HepG2 (cell line): ENCODE measurements around the gene BEST2. TPM values are rescaled to one million over a fixed set of nuclear protein-coding genes. Genes with fewer than 3 reads are reported as not detected.

Experiments used
- ARID2 ChIP-seq: sonication (generic); formaldehyde crosslinking; IDR thresholded peaks from 2 replicates; pipeline ENCODE4 v1.8.1; 2022; ENCODE audit warnings: mild to moderate bottlenecking, missing genetic modification reagents, borderline replicate concordance
- CCDC6 ChIP-seq: sonication (generic); formaldehyde crosslinking; IDR thresholded peaks from 2 replicates; pipeline ENCODE4 v1.8.1; 2022; ENCODE audit warnings: mild to moderate bottlenecking, missing genetic modification reagents, moderate library complexity
- ETV5 ChIP-seq: IDR thresholded peaks from 2 replicates; pipeline ENCODE4 v1.6.1; 2018; ENCODE audit warnings: missing biosample characterization, missing genetic modification reagents, inconsistent platforms, borderline replicate concordance
- FOXC1 ChIP-seq: sonication (generic); formaldehyde crosslinking; IDR thresholded peaks from 2 replicates; pipeline ENCODE4 v1.8.0; 2022; ENCODE audit warnings: mild to moderate bottlenecking, missing genetic modification reagents, borderline replicate concordance
- GABPA ChIP-seq, 2 experiments: IDR thresholded peaks; 2 replicates each; pipeline ENCODE4 v1.6.1; 2011 to 2016; ENCODE audit warnings: low read depth in 2 of 2, low read length in 1 of 2, missing biosample characterization in 1 of 2, missing genetic modification characterization in 1 of 2
- GMEB2 ChIP-seq: IDR thresholded peaks from 2 replicates; pipeline ENCODE4 v1.6.1; 2016; ENCODE audit warnings: missing biosample characterization, missing genetic modification reagents, low read depth
- GTF3A ChIP-seq: sonication (generic); formaldehyde crosslinking; conservative IDR thresholded peaks from 2 replicates; pipeline ENCODE4 v1.4.0; 2020; ENCODE audit warnings: mild to moderate bottlenecking, missing genetic modification reagents
- HNF4G ChIP-seq, 2 experiments: sonication (generic) in 1 of 2; formaldehyde crosslinking in 1 of 2; IDR thresholded peaks; 2 replicates each; pipeline versions ENCODE4 v1.4.0 to v1.6.1; 2011 to 2020; ENCODE audit warnings: borderline replicate concordance in 2 of 2, low read depth in 2 of 2, mild to moderate bottlenecking in 2 of 2, low read length in 1 of 2, missing genetic modification reagents in 1 of 2, moderate library complexity in 1 of 2
- MAFG ChIP-seq: sonication (generic); formaldehyde crosslinking; IDR thresholded peaks from 2 replicates; pipeline ENCODE4 v1.5.1; 2020; ENCODE audit warnings: mild to moderate bottlenecking, missing genetic modification reagents
- MTA1 ChIP-seq: sonication (generic); formaldehyde crosslinking; IDR thresholded peaks from 2 replicates; pipeline ENCODE4 v1.4.0; 2020; ENCODE audit warnings: missing genetic modification reagents, mild to moderate bottlenecking, borderline replicate concordance
- MYC ChIP-seq: sonication (generic); formaldehyde crosslinking; IDR thresholded peaks from 2 replicates; pipeline ENCODE4 v1.9.0; 2021; ENCODE audit warnings: missing genetic modification reagents, borderline replicate concordance
- NCOA2 ChIP-seq: sonication (generic); formaldehyde crosslinking; IDR thresholded peaks from 2 replicates; pipeline ENCODE4 v1.8.0; 2022; ENCODE audit warnings: inconsistent platforms
- RCOR2 ChIP-seq: IDR thresholded peaks from 2 replicates; pipeline ENCODE4 v1.6.1; 2016; ENCODE audit warnings: missing biosample characterization, missing genetic modification reagents
- RFXANK ChIP-seq: IDR thresholded peaks from 2 replicates; pipeline ENCODE4 v1.6.1; 2016
- SAP130 ChIP-seq: IDR thresholded peaks from 2 replicates; pipeline ENCODE4 v1.6.1; 2016; ENCODE audit warnings: low read depth
- TEAD2 ChIP-seq: sonication (generic); formaldehyde crosslinking; IDR thresholded peaks from 2 replicates; pipeline ENCODE4 v1.9.0; 2021; ENCODE audit warnings: missing genetic modification reagents
- ZEB1 ChIP-seq: IDR thresholded peaks from 2 replicates; pipeline ENCODE4 v1.6.1; 2012; ENCODE audit warnings: mild to moderate bottlenecking, low read depth, inconsistent platforms; ENCODE audit not compliant: insufficient replicate concordance
- ZNF136 ChIP-seq: sonication (generic); formaldehyde crosslinking; IDR thresholded peaks from 2 replicates; pipeline ENCODE4 v1.8.1; 2022; ENCODE audit warnings: low read depth, mild to moderate bottlenecking, moderate library complexity, missing genetic modification reagents
- ZNF34 ChIP-seq: sonication (generic); formaldehyde crosslinking; IDR thresholded peaks from 2 replicates; pipeline ENCODE4 v1.4.0; 2020; ENCODE audit warnings: mild to moderate bottlenecking, missing genetic modification reagents, borderline replicate concordance
- ZNF543 ChIP-seq: sonication (generic); formaldehyde crosslinking; IDR thresholded peaks from 2 replicates; pipeline ENCODE4 v1.4.0; 2020; ENCODE audit warnings: mild to moderate bottlenecking, missing genetic modification reagents
- ZNF615 ChIP-seq: sonication (generic); formaldehyde crosslinking; IDR thresholded peaks from 2 replicates; pipeline ENCODE4 v1.5.0; 2020; ENCODE audit warnings: mild to moderate bottlenecking, missing genetic modification reagents, borderline replicate concordance
- ZNF672 ChIP-seq: sonication (generic); formaldehyde crosslinking; IDR thresholded peaks from 2 replicates; pipeline ENCODE4 v1.8.1; 2022; ENCODE audit warnings: missing genetic modification reagents
- ZZZ3 ChIP-seq: sonication (generic); formaldehyde crosslinking; IDR thresholded peaks from 2 replicates; pipeline ENCODE4 v1.4.0; 2020; ENCODE audit warnings: missing genetic modification reagents, mild to moderate bottlenecking, borderline replicate concordance
- polyA plus RNA-seq, 8 experiments: library from polyadenylated mRNA; depleted of rRNA in 3 of 8; stranded (reverse) in 7 of 8; unstranded in 1 of 8; fragments of >200 nt; fragmentation: Illumina TruSeq in 4 of 8; extraction: Trizol in 4 of 8; gene quantifications; 2 replicates each; pipeline versions ENCODE4 v1.2.1 to v1.2.3, GENCODE V29; 2011 to 2016; ENCODE audit warnings: low read depth in 4 of 8, missing spikeins in 1 of 8, mixed read lengths in 1 of 8; ENCODE audit not compliant: insufficient read depth in 1 of 8
- total RNA-seq, 5 experiments: library from RNA; depleted of rRNA; stranded (reverse); fragments of >200 nt; fragmentation: Illumina TruSeq; extraction: Trizol; gene quantifications; 2 replicates each; pipeline ENCODE4 v1.2.3, GENCODE V29; 2016; ENCODE audit warnings: low read depth in 1 of 5
- TF ChIP-seq, protein P1 (sequence below): sonication (generic); formaldehyde crosslinking; IDR thresholded peaks from 2 replicates; pipeline ENCODE4 v1.8.0; 2023; ENCODE audit warnings: mild to moderate bottlenecking, missing genetic modification reagents
- TF ChIP-seq, protein P2 (sequence below): sonication (generic); formaldehyde crosslinking; IDR thresholded peaks from 2 replicates; pipeline ENCODE4 v1.4.0; 2020; ENCODE audit warnings: missing genetic modification reagents, borderline replicate concordance

Gene BEST2
- total and polyA plus RNA-seq, 2 of the 13 experiments (the other 11 are each of a cell fraction or from before 2014, with no cell fraction given) = not detected

DNA sequence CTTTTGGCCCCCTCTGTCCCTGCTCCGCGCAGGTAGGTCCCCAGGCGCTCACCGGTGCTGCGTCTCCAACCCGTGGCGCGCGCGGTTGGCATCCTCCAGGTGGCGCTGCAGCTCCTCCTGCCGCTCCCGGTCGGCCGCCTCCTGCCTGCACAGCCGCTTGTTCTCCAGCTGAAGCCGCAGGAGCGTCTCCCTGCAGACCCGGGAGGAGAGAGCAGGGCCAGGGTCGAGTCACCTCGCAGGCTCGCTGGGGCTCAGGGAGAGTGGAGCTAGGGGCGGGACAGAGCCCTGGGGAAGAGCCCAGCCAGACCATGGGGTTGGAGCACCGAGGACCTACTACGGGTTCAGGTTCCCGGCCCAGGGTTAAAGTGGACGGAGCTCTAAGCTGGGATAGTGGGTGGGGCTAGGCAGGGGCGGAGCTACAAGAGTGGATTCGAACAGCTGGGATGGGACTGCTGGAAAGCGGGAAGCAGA lies 14.5 kb downstream of the BEST2 start (continued):
- TF ChIP-seq, protein P1, sequence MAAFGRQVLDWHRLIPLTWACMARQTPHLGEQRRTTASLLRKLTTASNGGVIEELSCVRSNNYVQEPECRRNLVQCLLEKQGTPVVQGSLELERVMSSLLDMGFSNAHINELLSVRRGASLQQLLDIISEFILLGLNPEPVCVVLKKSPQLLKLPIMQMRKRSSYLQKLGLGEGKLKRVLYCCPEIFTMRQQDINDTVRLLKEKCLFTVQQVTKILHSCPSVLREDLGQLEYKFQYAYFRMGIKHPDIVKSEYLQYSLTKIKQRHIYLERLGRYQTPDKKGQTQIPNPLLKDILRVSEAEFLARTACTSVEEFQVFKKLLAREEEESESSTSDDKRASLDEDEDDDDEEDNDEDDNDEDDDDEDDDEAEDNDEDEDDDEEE = no peak; the same call in 1 of the 2 replicates
- TF ChIP-seq GMEB2 (CRISPR knock-in tag) = no peak
- TF ChIP-seq TEAD2 (CRISPR knock-in tag) = no peak
- no peak for TF ChIP-seq GTF3A
- TF ChIP-seq ETV5 (CRISPR knock-in tag) = peak; percentile 39; the same call in 1 of the 2 replicates
- peak; percentile 64; the same call in 1 of the 2 replicates for TF ChIP-seq MYC (CRISPR knock-in tag)
- TF ChIP-seq ZNF615 (CRISPR knock-in tag) = no peak
- no peak for TF ChIP-seq ZZZ3
- TF ChIP-seq GABPA (IDR thresholded peaks at IDR 0.05; ENCODE audit: low read depth, low read length) = no peak
- TF ChIP-seq GABPA (CRISPR knock-in tag; IDR thresholded peaks at IDR 0.05; ENCODE audit: low read depth) = no peak
- no peak for TF ChIP-seq CCDC6
- TF ChIP-seq SAP130 = peak; percentile 90
- TF ChIP-seq MAFG (CRISPR knock-in tag) = no peak
- TF ChIP-seq, protein P2, sequence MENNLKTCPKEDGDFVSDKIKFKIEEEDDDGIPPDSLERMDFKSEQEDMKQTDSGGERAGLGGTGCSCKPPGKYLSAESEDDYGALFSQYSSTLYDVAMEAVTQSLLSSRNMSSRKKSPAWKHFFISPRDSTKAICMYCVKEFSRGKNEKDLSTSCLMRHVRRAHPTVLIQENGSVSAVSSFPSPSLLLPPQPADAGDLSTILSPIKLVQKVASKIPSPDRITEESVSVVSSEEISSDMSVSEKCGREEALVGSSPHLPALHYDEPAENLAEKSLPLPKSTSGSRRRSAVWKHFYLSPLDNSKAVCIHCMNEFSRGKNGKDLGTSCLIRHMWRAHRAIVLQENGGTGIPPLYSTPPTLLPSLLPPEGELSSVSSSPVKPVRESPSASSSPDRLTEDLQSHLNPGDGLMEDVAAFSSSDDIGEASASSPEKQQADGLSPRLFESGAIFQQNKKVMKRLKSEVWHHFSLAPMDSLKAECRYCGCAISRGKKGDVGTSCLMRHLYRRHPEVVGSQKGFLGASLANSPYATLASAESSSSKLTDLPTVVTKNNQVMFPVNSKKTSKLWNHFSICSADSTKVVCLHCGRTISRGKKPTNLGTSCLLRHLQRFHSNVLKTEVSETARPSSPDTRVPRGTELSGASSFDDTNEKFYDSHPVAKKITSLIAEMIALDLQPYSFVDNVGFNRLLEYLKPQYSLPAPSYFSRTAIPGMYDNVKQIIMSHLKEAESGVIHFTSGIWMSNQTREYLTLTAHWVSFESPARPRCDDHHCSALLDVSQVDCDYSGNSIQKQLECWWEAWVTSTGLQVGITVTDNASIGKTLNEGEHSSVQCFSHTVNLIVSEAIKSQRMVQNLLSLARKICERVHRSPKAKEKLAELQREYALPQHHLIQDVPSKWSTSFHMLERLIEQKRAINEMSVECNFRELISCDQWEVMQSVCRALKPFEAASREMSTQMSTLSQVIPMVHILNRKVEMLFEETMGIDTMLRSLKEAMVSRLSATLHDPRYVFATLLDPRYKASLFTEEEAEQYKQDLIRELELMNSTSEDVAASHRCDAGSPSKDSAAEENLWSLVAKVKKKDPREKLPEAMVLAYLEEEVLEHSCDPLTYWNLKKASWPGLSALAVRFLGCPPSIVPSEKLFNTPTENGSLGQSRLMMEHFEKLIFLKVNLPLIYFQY (CRISPR knock-in tag) = 0 out of 2 replicates have a peak, but pooled peaks have one; percentile 50
- no peak; the same call in 1 of the 2 replicates for TF ChIP-seq ZNF136
- no peak for TF ChIP-seq ARID2 (CRISPR knock-in tag)
- TF ChIP-seq RFXANK = no peak
- TF ChIP-seq MTA1 = peak; percentile 79; the same call in 1 of the 2 replicates
- TF ChIP-seq FOXC1 = 0 out of 2 replicates have a peak, but pooled peaks have one; percentile 11
- no peak for TF ChIP-seq ZNF34 (CRISPR knock-in tag)
- TF ChIP-seq ZEB1 = no peak
- no peak for TF ChIP-seq ZNF672 (CRISPR knock-in tag)
- TF ChIP-seq ZNF543 = no peak
- no peak for TF ChIP-seq HNF4G (IDR thresholded peaks at IDR 0.05; ENCODE audit: borderline replicate concordance, low read depth, low read length)
- TF ChIP-seq HNF4G (CRISPR knock-in tag; IDR thresholded peaks at IDR 0.05; ENCODE audit: borderline replicate concordance, low read depth) = 0 out of 2 replicates have a peak, but pooled peaks have one; percentile 72
- TF ChIP-seq NCOA2 (CRISPR knock-in tag) = no peak
- no peak for TF ChIP-seq RCOR2 (CRISPR knock-in tag)
